Retinal pigment epithelial cell (primary cell): Measurements from ENCODE around the gene ITGA2.

Source experiments
- DNase-seq: peaks from one replicate; pipeline ENCODE4 v3.0.0-alpha.2; 2010; ENCODE audit warnings: low read depth
- H3K4me3 ChIP-seq: 2 replicates; pipeline ENCODE4 v1.5.1; 2011; ENCODE audit warnings: mild to moderate bottlenecking, low read length, control low read depth, moderate library complexity
- TF ChIP-seq, protein P1 (sequence below): conservative IDR thresholded peaks from 2 replicates; pipeline ENCODE4 v1.5.1; 2011; ENCODE audit warnings: low read depth, low read length, control low read depth, inconsistent platforms

ITGA2 gene

GRCh38 chr5:52989781-52990527 lies 802 bp downstream of the ITGA2 start:
- no peak for DNase-seq
- TF ChIP-seq, protein P1, sequence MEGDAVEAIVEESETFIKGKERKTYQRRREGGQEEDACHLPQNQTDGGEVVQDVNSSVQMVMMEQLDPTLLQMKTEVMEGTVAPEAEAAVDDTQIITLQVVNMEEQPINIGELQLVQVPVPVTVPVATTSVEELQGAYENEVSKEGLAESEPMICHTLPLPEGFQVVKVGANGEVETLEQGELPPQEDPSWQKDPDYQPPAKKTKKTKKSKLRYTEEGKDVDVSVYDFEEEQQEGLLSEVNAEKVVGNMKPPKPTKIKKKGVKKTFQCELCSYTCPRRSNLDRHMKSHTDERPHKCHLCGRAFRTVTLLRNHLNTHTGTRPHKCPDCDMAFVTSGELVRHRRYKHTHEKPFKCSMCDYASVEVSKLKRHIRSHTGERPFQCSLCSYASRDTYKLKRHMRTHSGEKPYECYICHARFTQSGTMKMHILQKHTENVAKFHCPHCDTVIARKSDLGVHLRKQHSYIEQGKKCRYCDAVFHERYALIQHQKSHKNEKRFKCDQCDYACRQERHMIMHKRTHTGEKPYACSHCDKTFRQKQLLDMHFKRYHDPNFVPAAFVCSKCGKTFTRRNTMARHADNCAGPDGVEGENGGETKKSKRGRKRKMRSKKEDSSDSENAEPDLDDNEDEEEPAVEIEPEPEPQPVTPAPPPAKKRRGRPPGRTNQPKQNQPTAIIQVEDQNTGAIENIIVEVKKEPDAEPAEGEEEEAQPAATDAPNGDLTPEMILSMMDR = peak; percentile 46

DNA sequence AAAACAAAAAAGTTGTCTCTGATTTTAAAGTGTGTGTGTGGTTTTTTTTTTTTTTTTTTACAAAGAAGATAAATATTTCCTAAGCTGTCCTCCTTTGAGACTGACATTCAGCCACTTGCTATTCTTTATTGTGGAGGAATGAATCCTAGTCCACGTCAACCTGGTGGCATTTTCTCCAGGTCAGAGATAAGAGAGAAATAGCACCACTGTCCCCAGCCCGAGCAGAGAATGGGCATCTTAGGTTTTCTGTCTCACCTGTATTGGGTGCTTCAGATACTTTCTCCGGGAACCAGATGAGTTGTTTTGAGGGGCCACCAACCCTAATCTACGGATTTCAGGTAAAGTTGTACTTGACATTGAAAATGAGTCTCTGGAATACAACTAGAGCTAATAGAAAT lies 1.4 kb downstream of the ITGA2 start:
- no peak for DNase-seq
- H3K4me3 ChIP-seq = peak overlapping the region; percentile 82
- TF ChIP-seq, protein P1 = no peak

More at GRCh38 chr5:52989781-52990527, 802 bp downstream of the ITGA2 start:
- peak overlapping the region; percentile 82 for H3K4me3 ChIP-seq

GRCh38 chr5:52993367-52993766 lies 4.2 kb downstream of the ITGA2 start:
- no peak overlapping the region for H3K4me3 ChIP-seq
- no peak for DNase-seq
- TF ChIP-seq, protein P1 = no peak

DNA sequence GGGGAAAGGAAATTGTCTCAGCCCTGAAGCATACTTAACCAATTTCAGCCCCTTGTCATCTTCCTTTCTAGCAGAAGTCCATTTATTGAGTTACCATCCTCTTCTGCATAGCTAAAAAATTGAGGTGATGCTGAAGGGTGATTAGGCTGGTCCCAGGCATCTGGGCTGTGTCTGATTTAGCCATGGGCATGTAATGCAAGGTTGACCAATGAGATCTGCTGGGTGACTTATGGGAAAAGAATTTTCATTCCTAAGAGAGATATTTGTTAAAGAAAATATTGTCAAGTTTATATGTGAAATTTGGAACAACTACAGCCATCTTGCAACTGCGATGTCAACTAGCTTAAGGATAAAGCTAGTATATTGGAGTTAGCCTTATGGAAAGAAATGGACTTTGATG lies 5.1 kb downstream of the ITGA2 start:
- DNase-seq = no peak
- H3K4me3 ChIP-seq = no peak overlapping the region
- TF ChIP-seq, protein P1 = no peak

GRCh38 chr5:52995095-52995494 lies 5.9 kb downstream of the ITGA2 start:
- no peak for DNase-seq
- H3K4me3 ChIP-seq = no peak overlapping the region

GRCh38 chr5:52995914-52996313 lies 6.8 kb downstream of the ITGA2 start:
- no peak overlapping the region for H3K4me3 ChIP-seq
- DNase-seq = no peak

More at GRCh38 chr5:52995095-52995494, 5.9 kb downstream of the ITGA2 start:
- TF ChIP-seq, protein P1 = no peak

More at GRCh38 chr5:52995914-52996313, 6.8 kb downstream of the ITGA2 start:
- TF ChIP-seq, protein P1 = no peak
